Ishikawa (cell line): ENCODE data around the gene NSMCE1.

Source experiments
- CEBPB ChIP-seq: IDR thresholded peaks from 2 replicates; pipeline ENCODE4 v1.6.1; 2012
- CREB1 ChIP-seq: IDR thresholded peaks from 2 replicates; pipeline ENCODE4 v1.6.1; 2012; ENCODE audit warnings: low read depth
- EGR1 ChIP-seq: IDR thresholded peaks from 2 replicates; pipeline ENCODE4 v1.6.1; 2012
- EP300 ChIP-seq: IDR thresholded peaks from 2 replicates; pipeline ENCODE4 v1.6.1; 2012; ENCODE audit warnings: borderline replicate concordance
- FOXM1 ChIP-seq: IDR thresholded peaks from 2 replicates; pipeline ENCODE4 v1.6.1; 2012; ENCODE audit warnings: low read depth, borderline replicate concordance
- NFIC ChIP-seq: IDR thresholded peaks from 2 replicates; pipeline ENCODE4 v1.6.1; 2012
- RAD21 ChIP-seq: IDR thresholded peaks from 2 replicates; pipeline ENCODE4 v1.6.1; 2012; ENCODE audit warnings: low read depth
- REST ChIP-seq: IDR thresholded peaks from 2 replicates; pipeline ENCODE4 v1.6.1; 2012; ENCODE audit warnings: low read depth, mild to moderate bottlenecking
- TAF1 ChIP-seq: IDR thresholded peaks from 2 replicates; pipeline ENCODE4 v1.6.1; 2012; ENCODE audit warnings: low read depth, mild to moderate bottlenecking
- TCF12 ChIP-seq: IDR thresholded peaks from 2 replicates; pipeline ENCODE4 v1.6.1; 2012; ENCODE audit warnings: low read depth
- TEAD4 ChIP-seq: IDR thresholded peaks from 2 replicates; pipeline ENCODE4 v1.6.1; 2012
- USF1 ChIP-seq: IDR thresholded peaks from 2 replicates; pipeline ENCODE4 v1.6.1; 2012
- YY1 ChIP-seq: IDR thresholded peaks from 2 replicates; pipeline ENCODE4 v1.6.1; 2012; ENCODE audit warnings: low read depth
- ZBTB7A ChIP-seq: IDR thresholded peaks from 2 replicates; pipeline ENCODE4 v1.6.1; 2012; ENCODE audit warnings: low read depth
- TF ChIP-seq, protein P1 (sequence below): IDR thresholded peaks from 2 replicates; pipeline ENCODE4 v1.6.1; 2012

The NSMCE1 gene

DNA sequence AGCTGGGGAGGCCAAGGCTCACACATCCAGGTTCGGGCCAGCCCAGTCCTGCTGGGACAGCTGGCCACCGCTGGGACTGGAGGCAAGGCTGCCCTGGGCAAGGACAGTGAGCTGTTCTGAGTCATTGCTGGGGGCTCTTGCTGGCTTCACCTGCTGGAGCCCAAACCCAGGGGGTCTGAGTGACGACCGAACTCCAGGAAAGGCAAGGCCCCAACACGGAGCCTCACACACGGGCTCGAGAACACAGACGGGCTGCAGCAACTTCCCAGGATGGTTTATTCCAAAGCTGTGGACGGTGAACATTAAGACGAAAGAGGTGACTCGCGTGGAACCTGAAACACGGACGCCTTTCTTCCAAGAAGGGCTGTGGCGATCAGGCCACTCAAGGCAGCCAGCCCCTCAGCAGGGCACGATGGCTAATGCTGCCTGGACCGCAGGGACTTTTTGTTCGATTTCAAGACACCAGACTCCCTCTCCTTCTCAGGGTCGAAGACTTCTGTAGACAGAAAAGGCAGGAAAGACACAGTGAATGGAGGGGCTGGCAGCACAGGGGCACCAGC is 43.8 kb downstream of the NSMCE1 start:
- TF ChIP-seq RAD21: no peak
- no peak for TF ChIP-seq TCF12
- TF ChIP-seq CREB1: no peak
- no peak for TF ChIP-seq EP300
- no peak for TF ChIP-seq REST
- TF ChIP-seq CEBPB: no peak
- no peak for TF ChIP-seq TAF1
- TF ChIP-seq TEAD4: no peak
- TF ChIP-seq, protein P1, sequence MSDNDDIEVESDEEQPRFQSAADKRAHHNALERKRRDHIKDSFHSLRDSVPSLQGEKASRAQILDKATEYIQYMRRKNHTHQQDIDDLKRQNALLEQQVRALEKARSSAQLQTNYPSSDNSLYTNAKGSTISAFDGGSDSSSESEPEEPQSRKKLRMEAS: no peak
- TF ChIP-seq EGR1: no peak
- TF ChIP-seq YY1: no peak
- TF ChIP-seq ZBTB7A: no peak
- no peak for TF ChIP-seq FOXM1
- no peak for TF ChIP-seq NFIC
- no peak for TF ChIP-seq USF1

DNA sequence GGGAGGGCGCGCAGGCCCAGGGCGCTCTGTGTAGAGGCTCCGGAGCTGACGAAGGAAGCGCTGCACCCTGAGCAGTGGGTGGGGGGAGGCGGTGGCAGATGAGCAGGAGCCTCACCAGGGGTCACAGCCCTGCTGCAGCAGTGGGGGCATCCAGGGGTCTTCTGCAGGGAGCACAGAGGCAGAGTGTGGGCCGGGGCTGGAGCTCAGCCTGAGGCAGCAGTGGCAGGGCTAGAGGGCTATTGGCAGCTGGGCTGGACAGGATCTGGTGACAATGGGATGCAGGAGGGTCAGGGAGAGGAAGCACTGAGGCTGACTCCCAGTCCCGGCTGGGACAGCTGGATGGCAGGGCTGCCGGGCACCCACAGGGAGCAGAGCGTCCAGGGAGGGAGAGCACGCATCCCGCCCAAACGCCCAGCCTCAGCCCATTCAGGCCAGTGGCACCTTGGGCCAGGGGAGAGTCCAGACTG is 44.3 kb downstream of the NSMCE1 start:
- TF ChIP-seq EP300 (no peak), RAD21 (no peak), TEAD4 (no peak), FOXM1 (no peak)

- TF ChIP-seq RAD21 (no peak), CEBPB (no peak), ZBTB7A (no peak), EP300 (no peak), USF1 (no peak), REST (no peak), TCF12 (no peak), FOXM1 (no peak), NFIC (no peak), YY1 (no peak), CREB1 (no peak), TAF1 (no peak), EGR1 (no peak), TEAD4 (no peak)
- TF ChIP-seq, protein P1: no peak
These were observed 44.9 kb downstream of the NSMCE1 start for GRCh38 chr16:27223701-27224100.

DNA sequence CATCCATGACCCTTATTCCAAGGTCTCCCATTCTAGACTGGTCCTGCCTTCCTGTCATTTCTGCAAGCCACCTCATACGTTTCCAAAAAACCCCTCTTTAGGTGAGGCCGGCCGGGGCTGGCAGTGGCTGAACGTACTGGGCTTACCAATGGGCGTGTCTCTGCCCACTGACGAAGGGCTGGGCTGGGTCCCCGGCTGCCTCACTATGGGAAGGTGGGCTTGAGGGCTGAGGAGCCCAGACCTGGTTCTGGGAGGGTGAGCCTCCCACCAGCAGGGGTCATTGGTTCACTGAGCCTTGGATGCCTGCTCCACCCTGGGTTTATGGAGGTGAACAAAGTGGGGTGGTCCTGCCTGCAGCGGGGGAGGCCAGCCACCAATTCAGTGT is 45.4 kb downstream of the NSMCE1 start:
- no peak for TF ChIP-seq NFIC
- TF ChIP-seq CEBPB: no peak
- TF ChIP-seq TAF1: no peak
- no peak for TF ChIP-seq REST
- no peak for TF ChIP-seq EP300
- TF ChIP-seq ZBTB7A: no peak
- TF ChIP-seq TEAD4: no peak
- TF ChIP-seq, protein P1: no peak
- no peak for TF ChIP-seq FOXM1
- no peak for TF ChIP-seq RAD21
- TF ChIP-seq USF1: no peak
- no peak for TF ChIP-seq CREB1
- TF ChIP-seq YY1: no peak
- no peak for TF ChIP-seq EGR1
- no peak for TF ChIP-seq TCF12
